B cell (primary cell): ENCODE measurements around the gene PSAP. TPM values are rescaled to one million over a fixed set of nuclear protein-coding genes. Genes with fewer than 3 reads are reported as not detected.

Experiments used
- ATAC-seq: fragments of 200-7000 bp; cut with Tn5 transposase; one replicate; pipeline ENCODE4 v1.10.0; 2021; ENCODE audit warnings: low read depth, mild to moderate bottlenecking, moderate number of reproducible peaks, moderate library complexity
- CTCF ChIA-PET: fragments of 350-600 bp; sonication (Branson Sonifier 250); formaldehyde crosslinking; loops from one replicate; lab custom pipeline; 2021; ENCODE audit warnings: antibody characterized with exemption, inconsistent platforms; lab: Charles Lee
- POLR2A ChIA-PET: fragments of 350-600 bp; sonication (Branson Sonifier 250); formaldehyde crosslinking; loops from one replicate; lab custom pipeline; 2021; ENCODE audit warnings: antibody characterized with exemption; lab: Charles Lee
- DNase-seq: peaks from one replicate; pipeline ENCODE4 v3.0.0; 2013
- H2AFZ ChIP-seq: 2 replicates; pipeline ENCODE4 v1.6.1; 2012; ENCODE audit warnings: mild to moderate bottlenecking, low read depth, low read length; ENCODE audit not compliant: insufficient read depth, poor library complexity, severe bottlenecking
- H3K27ac ChIP-seq, 2 donors: 1 replicate in 1 of 2; 2 replicates in 1 of 2; pipeline ENCODE4 v1.5.1; 2012 to 2013; ENCODE audit warnings: low read length in 2 of 2, mild to moderate bottlenecking in 2 of 2, moderate library complexity in 1 of 2
- H3K27me3 ChIP-seq, 4 experiments: fragments of 200-600 bp in 1 of 4; sonication (generic) in 1 of 4; replicated peaks in 1 of 4; 1 replicate in 2 of 4; 2 replicates in 2 of 4; pipeline versions ENCODE4 v1.6.1 to v1.7.0; 2013 to 2016; ENCODE audit warnings: low read length in 3 of 4, mild to moderate bottlenecking in 2 of 4, mixed read lengths in 1 of 4, moderate library complexity in 1 of 4; ENCODE audit not compliant: insufficient read depth in 4 of 4, control insufficient read depth in 3 of 4; ENCODE audit errors: control extremely low read depth in 1 of 4
- H3K36me3 ChIP-seq, 2 experiments: replicated peaks in 1 of 2; 1 replicate in 1 of 2; 2 replicates in 1 of 2; pipeline versions ENCODE4 v1.6.1 to v1.7.1; 2013; ENCODE audit warnings: low read length in 1 of 2; ENCODE audit not compliant: insufficient read depth in 2 of 2, control insufficient read depth in 1 of 2; ENCODE audit errors: control extremely low read depth in 1 of 2, extremely low read depth in 1 of 2
- H3K4me1 ChIP-seq, 2 donors: fragments of 200-600 bp in 1 of 2; sonication (generic) in 1 of 2; 1 replicate in 1 of 2; 2 replicates in 1 of 2; pipeline versions ENCODE4 v1.5.1 to v1.6.1; 2013 to 2017; ENCODE audit warnings: low read length in 2 of 2; ENCODE audit not compliant: control insufficient read depth in 2 of 2, insufficient read depth in 2 of 2
- H3K4me2 ChIP-seq: replicated peaks from 2 replicates; pipeline ENCODE3; 2012; ENCODE audit warnings: mild to moderate bottlenecking, low read depth, low read length; ENCODE audit not compliant: poor library complexity, severe bottlenecking
- H3K4me3 ChIP-seq, 5 experiments: fragments of 200-600 bp in 1 of 5; sonication (generic) in 1 of 5; 1 replicate in 3 of 5; 2 replicates in 2 of 5; pipeline versions ENCODE4 v1.5.1 to v1.7.0; 2011 to 2016; ENCODE audit warnings: low read length in 4 of 5, mild to moderate bottlenecking in 4 of 5, low read depth in 2 of 5, control low read depth in 1 of 5, moderate library complexity in 1 of 5; ENCODE audit not compliant: insufficient read depth in 1 of 5; ENCODE audit errors: control extremely low read depth in 1 of 5, extremely low read depth in 1 of 5
- H3K79me2 ChIP-seq: fragments of 200-600 bp; sonication (generic); one replicate; pipeline ENCODE4 v1.6.0; 2016; ENCODE audit warnings: low read length; ENCODE audit not compliant: control insufficient read depth, insufficient read depth
- H3K9ac ChIP-seq: fragments of 200-600 bp; sonication (generic); 2 replicates; pipeline ENCODE4 v1.6.1; 2017; ENCODE audit warnings: mild to moderate bottlenecking, low read length, moderate library complexity
- H3K9me3 ChIP-seq, 3 donors: one replicate each; pipeline versions ENCODE4 v1.6.1 to v1.7.1; 2013; ENCODE audit warnings: low read length in 2 of 3; ENCODE audit not compliant: control insufficient read depth in 2 of 3, insufficient read depth in 1 of 3; ENCODE audit errors: control extremely low read depth in 1 of 3
- H4K20me1 ChIP-seq: 2 replicates; pipeline ENCODE4 v1.6.0; 2012; ENCODE audit warnings: mild to moderate bottlenecking, low read length; ENCODE audit not compliant: insufficient read depth, control insufficient read depth, poor library complexity, severe bottlenecking
- H3K27ac Mint-ChIP-seq: one replicate; pipeline ENCODE4 v1.8.0; 2021; ENCODE audit warnings: mixed read lengths
- H3K27me3 Mint-ChIP-seq: one replicate; pipeline ENCODE4 v1.8.0; 2021; ENCODE audit warnings: mixed read lengths
- H3K4me1 Mint-ChIP-seq: one replicate; pipeline ENCODE4 v1.8.0; 2021; ENCODE audit warnings: mixed read lengths
- H3K4me3 Mint-ChIP-seq: one replicate; pipeline ENCODE4 v1.8.0; 2021; ENCODE audit warnings: mixed read lengths
- H3K9me3 Mint-ChIP-seq: one replicate; pipeline ENCODE4 v1.8.0; 2022; ENCODE audit warnings: mixed read lengths; ENCODE audit not compliant: insufficient read depth
- EZH2 ChIP-seq: IDR thresholded peaks from 2 replicates; pipeline ENCODE4 v1.6.1; 2012; ENCODE audit warnings: borderline replicate concordance, low read depth, mild to moderate bottlenecking, moderate library complexity, low read length; ENCODE audit not compliant: insufficient read depth, poor library complexity, severe bottlenecking
- WGBS: methylation state at CpG from one replicate; pipeline ENCODE4 v1.1.5; 2013; ENCODE audit warnings: missing lambda C conversion rate; ENCODE audit not compliant: insufficient coverage; 5-methylcytosine and 5-hydroxymethylcytosine counted together
- intact Hi-C: fragments of 100-400 bp; cut with micrococcal nuclease; formaldehyde crosslinking; loops from one replicate; pipeline ENCODE4 v1.10.0; 2022
- polyA plus RNA-seq: library from polyadenylated mRNA; depleted of rRNA; stranded (reverse); fragments of >200 nt; gene quantifications from 2 replicates; pipeline ENCODE4 v1.2.3, GENCODE V29; 2012
- total RNA-seq, 2 donors: library from RNA; stranded (reverse); fragments of 120-200 nt in 1 of 2; gene quantifications; 1 replicate in 1 of 2; 2 replicates in 1 of 2; pipeline versions ENCODE4 v1.2.3 to v1.2.4, GENCODE V29; 2013 to 2022
- TF ChIP-seq, protein P1 (sequence below): fragments of 200-600 bp; IDR thresholded peaks from one replicate; pipeline ENCODE4 v1.8.0; 2022; ENCODE audit warnings: antibody characterized with exemption, mild to moderate bottlenecking

PSAP gene
- total and polyA plus RNA-seq, 2 donors (not counting 1 experiment from before 2014, with no cell fraction given): 206 to 509 TPM

DNA sequence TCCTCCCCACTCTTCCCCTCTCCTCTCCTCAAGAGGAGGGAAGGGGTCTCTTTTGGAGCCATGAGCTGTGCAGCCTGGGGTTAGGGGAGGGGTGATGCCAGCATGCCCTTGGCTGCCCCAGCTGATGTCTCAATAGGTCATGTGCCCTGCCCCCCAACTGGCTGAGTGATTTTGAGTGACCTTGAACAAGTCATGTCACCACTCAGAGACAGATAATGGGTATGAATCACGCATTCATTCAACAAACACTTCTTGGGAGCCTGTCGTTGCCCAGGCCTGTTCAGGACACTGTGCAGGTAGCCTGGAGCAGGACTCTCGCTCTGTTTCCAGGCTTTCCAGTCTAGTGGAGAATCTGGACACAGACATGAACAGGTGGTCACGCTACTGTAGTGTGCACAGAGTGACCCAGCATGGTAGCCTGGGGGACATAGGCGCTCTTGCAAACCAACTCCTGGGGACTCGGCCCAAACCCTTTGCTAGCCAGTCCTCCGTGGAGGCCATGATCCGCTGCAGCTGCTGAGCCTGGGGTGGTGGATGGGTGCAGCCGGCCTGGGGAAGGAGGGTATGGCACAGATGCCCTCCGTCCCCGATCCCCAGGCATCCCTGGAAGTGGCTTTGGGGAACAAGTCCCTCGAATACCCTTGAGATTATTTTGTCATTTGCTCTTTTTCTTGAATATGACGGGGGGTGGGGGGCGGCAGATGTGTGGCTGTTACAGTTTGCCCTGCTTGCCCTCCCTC, 49.6 kb upstream of the PSAP start:
- Histone ChIP-seq H3K4me1 (peaks cover 0 to 10% of the 10 kb centered on the region in 2 donors), H3K27me3 (no peaks in the 10 kb centered on the region), H2AFZ (no peak overlapping the region), H3K4me3 (no peak overlapping the region), H3K9ac (no peak overlapping the region), H3K36me3 (no peaks in the 10 kb centered on the region), H3K27ac (no peak overlapping the region), H3K79me2 (no peaks in the 10 kb centered on the region), H3K4me2 (no peak overlapping the region), H3K9me3 (peaks cover 0 to 4% (median 0%) of the 10 kb centered on the region in 3 donors), H4K20me1 (no peaks in the 10 kb centered on the region)
- ChIA-PET CTCF (interaction anchor here (1.0 to 3.5 kb wide), 2 partner anchors 148 to 437 kb away, joined by 5 to 16 read pairs; no protein-coding TSS in a partner anchor), POLR2A (no interaction called here)
- WGBS: 98% methylated on average over 11 of the region's 14 CpGs
- intact Hi-C loops: no loop called here
- no peaks in the 10 kb centered on the region for H3K27me3 Mint-ChIP-seq
- no peak for DNase-seq
- peaks cover 7% of the 10 kb centered on the region for H3K4me1 Mint-ChIP-seq
- no peak for ATAC-seq
- no peaks in the 10 kb centered on the region for H3K9me3 Mint-ChIP-seq
- TF ChIP-seq, protein P1, sequence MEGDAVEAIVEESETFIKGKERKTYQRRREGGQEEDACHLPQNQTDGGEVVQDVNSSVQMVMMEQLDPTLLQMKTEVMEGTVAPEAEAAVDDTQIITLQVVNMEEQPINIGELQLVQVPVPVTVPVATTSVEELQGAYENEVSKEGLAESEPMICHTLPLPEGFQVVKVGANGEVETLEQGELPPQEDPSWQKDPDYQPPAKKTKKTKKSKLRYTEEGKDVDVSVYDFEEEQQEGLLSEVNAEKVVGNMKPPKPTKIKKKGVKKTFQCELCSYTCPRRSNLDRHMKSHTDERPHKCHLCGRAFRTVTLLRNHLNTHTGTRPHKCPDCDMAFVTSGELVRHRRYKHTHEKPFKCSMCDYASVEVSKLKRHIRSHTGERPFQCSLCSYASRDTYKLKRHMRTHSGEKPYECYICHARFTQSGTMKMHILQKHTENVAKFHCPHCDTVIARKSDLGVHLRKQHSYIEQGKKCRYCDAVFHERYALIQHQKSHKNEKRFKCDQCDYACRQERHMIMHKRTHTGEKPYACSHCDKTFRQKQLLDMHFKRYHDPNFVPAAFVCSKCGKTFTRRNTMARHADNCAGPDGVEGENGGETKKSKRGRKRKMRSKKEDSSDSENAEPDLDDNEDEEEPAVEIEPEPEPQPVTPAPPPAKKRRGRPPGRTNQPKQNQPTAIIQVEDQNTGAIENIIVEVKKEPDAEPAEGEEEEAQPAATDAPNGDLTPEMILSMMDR: no peak
- TF ChIP-seq EZH2: no peak
- H3K27ac Mint-ChIP-seq: no peak overlapping the region
- no peak overlapping the region for H3K4me3 Mint-ChIP-seq
